Endothelial cell of hepatic sinusoid (primary cell): ENCODE results near the gene LRRC47.

Experiments
- in situ Hi-C: cut with HindIII; loops from 2 replicates; pipeline ENCODE4 v1.10.0; 2017; ENCODE audit warnings: low sequenced_read_pairs

LRRC47 gene

DNA sequence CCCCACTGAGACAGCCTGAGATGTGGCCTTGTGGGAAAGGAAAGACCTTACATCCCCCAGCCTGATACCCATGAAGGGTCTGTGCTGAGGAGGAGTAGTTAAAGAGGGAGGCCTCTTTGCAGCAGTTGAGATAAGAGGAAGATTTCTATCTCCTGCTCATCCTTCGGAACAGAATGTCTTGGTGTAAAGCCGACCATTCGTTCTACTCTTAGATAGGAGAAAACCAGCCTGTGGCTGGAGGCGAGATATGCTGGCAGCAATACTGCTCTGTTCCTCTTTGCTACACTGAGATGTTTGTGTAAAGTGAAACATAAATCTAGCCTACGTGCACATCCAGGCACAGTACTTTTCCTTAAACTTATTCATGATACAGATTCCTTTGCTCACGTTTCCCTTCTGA, 45.6 kb downstream of the LRRC47 start:
- in situ Hi-C loops, result no loop called here

DNA sequence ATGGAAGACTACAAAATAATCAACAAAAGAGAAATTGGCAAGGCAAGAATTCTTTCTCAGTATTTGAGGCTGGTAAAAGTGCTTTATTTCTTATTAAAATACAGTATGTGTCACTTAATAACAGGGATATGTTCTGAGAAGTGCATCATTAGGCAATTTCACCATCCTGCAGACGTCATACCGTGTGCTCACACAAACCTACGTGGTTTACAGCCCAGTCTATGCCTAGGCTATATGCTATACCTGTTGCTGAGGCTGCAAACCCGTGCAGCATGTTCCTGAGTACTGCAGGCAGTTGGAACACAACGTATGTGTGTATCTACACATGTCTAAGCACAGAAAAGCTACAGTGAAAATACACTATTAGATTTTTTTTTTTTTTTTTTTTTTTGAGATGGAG, 46.8 kb downstream of the LRRC47 start:
- in situ Hi-C loops, result loop anchor here (10.0 kb wide), 1 partner anchor 105 kb away; no protein-coding TSS in a partner anchor

DNA sequence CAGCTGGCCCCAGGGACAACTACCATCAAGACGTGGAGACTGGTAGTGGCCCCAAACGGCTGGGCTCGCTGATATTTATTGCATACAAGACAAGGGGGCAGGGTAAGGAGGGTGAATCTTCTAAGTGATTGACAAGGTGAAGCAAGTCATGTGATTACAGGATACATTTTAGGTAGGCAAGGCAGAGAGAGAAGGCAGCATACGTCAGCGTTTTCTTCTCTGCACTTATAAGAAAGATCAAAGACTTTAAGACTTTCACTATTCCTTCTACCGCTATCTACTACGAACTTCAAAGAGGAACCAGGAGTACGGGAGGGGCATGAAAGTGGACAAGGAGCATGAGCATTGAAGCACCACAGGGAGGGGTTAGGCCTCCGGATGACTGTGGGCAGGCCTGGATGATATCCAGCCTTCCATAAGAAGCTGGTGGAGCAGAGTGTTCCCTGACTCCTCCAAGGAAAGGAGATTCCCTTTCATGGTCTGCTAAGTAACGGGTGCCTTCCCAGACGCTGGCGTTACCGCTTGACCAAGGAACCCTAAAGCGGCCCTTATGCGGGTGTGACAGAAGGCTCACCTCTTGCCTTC, 47.9 kb downstream of the LRRC47 start:
- in situ Hi-C loops, result loop anchor here (10.0 kb wide), 1 partner anchor 104 kb away; no protein-coding TSS in a partner anchor

GRCh38 chr1:3747903-3748302, 48.4 kb downstream of the LRRC47 start:
- in situ Hi-C loops, result loop anchor here (10.0 kb wide), 1 partner anchor 103 kb away; no protein-coding TSS in a partner anchor

DNA sequence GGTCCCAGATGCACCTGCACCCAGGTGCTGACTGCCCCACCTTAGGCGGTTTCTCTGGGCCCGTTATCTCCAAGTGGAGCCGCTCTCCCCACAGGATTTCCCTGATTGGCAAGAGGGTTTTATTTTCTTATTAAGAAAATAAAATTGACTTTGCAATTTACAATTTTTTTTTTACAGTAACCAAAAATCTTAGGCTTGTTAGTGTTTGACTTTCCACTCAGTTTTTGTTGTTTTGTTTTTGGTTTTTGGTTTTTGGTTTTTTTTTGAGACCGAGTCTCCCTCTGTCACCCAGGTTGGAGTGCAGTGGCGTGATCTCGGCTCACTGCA, 48.8 kb downstream of the LRRC47 start:
- in situ Hi-C loops, result loop anchor here (10.0 kb wide), 1 partner anchor 103 kb away; no protein-coding TSS in a partner anchor

GRCh38 chr1:3746830-3747521, 49.3 kb downstream of the LRRC47 start:
- in situ Hi-C loops, result loop anchor here (10.0 kb wide), 1 partner anchor 102 kb away; no protein-coding TSS in a partner anchor

DNA sequence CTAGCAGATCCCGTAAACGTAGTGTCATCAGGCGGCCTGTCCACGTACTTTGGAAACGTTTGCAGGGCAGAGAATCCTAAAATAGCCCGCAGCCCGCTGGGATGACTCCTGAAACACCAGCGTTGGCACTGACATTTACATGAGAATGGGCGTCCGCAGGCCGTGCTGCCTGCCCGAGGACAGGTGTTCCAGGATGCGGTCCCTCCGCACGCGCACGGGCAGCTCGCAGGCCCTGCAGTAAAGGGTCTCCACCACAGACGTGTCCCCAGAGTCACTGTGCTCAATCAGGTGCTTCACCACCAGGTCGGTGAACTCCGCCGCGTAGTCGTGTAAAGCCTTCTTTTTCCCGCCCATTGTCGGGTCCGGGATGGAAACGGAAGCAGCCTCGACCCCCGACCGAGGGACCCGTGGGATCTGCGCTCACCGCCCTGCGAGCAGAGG, 49.9 kb downstream of the LRRC47 start:
- in situ Hi-C loops, result loop anchor here (10.0 kb wide), 1 partner anchor 102 kb away; no protein-coding TSS in a partner anchor

- in situ Hi-C loops, result loop anchor here (10.0 kb wide), 1 partner anchor 101 kb away; no protein-coding TSS in a partner anchor
These were observed 50.5 kb downstream of the LRRC47 start for GRCh38 chr1:3745590-3746381.

DNA sequence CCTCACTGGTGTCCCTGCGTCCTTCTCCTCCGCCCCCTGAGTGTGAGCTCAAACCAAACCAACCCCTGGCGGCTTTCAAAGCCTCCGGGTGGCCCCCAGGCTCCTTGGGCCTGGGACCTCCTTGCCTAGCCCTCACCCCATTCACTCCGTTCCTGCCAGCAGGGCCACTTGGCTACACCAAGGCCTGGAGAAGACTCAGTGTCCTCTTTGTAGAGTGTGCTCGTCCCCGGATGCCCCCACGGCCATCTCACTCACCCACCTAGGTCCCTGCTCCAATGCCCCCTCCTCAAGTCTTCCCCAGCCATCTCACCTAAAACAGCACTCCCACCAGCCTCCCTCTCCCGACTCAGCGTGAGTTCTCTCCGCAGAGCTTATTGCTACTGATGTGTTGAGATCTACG, 51.2 kb downstream of the LRRC47 start:
- in situ Hi-C loops, result loop anchor here (10.0 kb wide), 1 partner anchor 100 kb away; no protein-coding TSS in a partner anchor

DNA sequence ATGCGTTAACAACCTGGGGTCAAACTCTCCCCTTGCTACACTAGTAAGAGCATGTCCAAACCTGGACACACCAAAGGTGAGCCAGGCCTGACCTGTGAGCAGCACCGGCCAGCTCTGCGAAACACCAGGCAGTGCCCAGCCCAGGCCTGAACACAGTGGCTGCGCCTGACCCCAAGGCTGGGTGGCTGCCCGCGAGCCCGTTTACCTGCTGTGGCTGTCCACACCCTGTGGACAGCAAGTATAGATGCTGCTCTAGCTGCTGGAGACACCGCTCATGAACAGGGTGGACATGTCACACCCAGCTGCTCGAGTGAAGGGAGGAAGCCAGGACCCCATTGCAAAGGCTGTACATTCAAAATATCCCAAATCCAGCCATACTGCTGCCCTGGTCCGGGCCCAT, 51.7 kb downstream of the LRRC47 start:
- in situ Hi-C loops, result loop anchor here (10.0 kb wide), 1 partner anchor 100 kb away; no protein-coding TSS in a partner anchor

DNA sequence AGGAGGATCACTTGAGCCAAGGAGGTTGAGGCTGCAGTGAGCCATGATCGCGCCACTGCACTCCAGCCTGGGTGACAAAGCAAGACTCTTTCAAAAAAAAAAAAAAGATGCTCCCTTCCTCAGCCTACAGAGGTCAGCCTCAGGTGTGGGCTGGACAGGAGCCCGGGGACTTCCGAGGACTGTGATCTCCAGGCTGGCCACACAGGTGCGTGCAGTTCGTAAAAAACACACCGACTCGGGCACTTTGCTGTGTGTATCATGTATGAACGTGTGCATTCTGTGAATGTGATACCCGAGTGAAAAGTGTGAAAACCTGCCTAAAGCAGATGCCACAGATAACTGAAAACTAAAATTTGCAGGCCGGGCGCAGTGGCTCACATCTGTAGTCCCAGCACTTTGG, 52.5 kb downstream of the LRRC47 start:
- in situ Hi-C loops, result loop anchor here (10.0 kb wide), 1 partner anchor 99 kb away; no protein-coding TSS in a partner anchor

DNA sequence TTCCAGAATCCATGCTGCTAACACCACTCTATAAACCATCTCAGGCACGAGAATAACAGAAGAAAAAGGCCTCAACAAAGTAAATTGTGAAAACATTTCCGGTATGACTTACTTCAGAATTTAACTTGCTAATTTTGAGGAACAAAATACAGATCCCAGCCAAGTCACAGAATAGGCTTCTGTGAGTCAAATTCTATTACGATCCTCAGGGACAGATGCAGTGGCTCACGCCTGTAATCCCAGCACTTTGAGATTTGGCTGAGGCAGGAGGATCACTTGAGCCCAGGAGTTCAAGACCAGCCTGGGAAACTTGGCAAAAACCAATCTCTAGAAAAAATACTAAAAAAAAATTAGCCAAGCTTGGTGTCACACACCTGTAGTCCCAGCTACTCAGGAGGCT, 52.9 kb downstream of the LRRC47 start:
- in situ Hi-C loops, result loop anchor here (10.0 kb wide), 1 partner anchor 99 kb away; no protein-coding TSS in a partner anchor

GRCh38 chr1:3742439-3743298, 53.6 kb downstream of the LRRC47 start:
- in situ Hi-C loops, result loop anchor here (10.0 kb wide), 1 partner anchor 98 kb away; no protein-coding TSS in a partner anchor

GRCh38 chr1:3741566-3742438, 54.5 kb downstream of the LRRC47 start:
- in situ Hi-C loops, result loop anchor here (10.0 kb wide), 1 partner anchor 97 kb away; no protein-coding TSS in a partner anchor

DNA sequence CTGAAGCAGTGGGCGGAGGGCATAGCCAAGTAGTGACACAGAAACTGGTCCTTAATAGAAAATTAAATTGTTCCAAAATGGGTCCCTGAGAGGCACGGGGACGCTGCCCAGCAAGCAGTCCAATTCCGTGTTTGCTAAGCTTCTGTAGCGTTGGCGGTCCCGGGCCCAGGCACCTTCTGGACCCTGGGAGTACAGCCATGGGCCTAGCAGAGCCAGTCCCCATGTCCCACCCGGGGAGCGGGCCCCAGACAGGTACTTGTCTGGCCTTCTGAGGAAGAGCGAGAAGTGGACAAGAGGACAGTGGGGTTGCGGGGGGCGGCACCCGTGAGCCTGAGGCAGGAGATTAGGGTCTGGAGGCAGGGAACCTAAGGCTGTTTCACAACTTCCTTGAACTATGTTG, 55.5 kb downstream of the LRRC47 start:
- in situ Hi-C loops, result loop anchor here (10.0 kb wide), 1 partner anchor 96 kb away; no protein-coding TSS in a partner anchor

DNA sequence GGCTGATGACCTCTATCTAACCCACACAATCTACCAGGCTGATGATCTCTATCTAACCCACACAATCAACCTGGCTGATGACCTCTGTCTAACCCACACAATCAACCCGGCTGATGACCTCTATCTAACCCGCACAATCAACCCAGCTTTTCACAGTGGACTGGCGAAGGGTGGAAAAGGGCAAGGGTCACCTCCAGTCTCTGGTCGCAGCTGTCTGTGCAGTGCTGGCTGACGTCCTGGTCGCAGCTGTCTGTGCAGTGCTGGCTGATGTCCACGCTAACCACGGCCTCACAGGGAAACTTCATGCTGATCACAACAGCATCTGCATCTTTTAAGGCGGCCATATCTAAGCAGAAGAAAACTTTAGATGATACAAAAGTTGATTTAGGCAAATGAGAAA, 56.3 kb downstream of the LRRC47 start:
- in situ Hi-C loops, result loop anchor here (10.0 kb wide), 1 partner anchor 95 kb away; no protein-coding TSS in a partner anchor

DNA sequence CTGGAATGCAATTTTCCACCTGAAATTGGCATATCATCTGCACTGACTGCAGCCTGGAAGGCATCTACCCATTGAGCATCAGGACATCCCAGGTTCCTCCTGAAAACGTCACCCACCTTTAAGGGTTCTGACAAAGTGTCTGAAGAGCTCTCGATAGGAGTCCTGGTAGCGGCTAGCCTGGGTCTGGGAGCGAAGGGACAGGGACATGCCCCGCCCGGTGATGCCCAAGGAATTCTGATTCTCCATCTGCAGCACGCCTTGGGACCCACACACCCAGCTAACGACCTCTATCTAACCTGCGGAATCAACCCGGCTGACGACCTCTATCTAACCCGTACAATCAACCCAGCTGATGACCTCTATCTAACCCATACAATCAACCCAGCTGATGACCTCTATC, 57.4 kb downstream of the LRRC47 start:
- in situ Hi-C loops, result no loop called here

GRCh38 chr1:3736708-3737107, 59.6 kb downstream of the LRRC47 start:
- in situ Hi-C loops, result no loop called here

- in situ Hi-C loops, result no loop called here
These were observed 60.2 kb downstream of the LRRC47 start for GRCh38 chr1:3736131-3736561.
